Measurements from ENCODE around the gene ACAP2.

GRCh38 chr3:195258449-195259153, 184.2 kb downstream of the ACAP2 start:
- TF ChIP-seq, protein P1, sequence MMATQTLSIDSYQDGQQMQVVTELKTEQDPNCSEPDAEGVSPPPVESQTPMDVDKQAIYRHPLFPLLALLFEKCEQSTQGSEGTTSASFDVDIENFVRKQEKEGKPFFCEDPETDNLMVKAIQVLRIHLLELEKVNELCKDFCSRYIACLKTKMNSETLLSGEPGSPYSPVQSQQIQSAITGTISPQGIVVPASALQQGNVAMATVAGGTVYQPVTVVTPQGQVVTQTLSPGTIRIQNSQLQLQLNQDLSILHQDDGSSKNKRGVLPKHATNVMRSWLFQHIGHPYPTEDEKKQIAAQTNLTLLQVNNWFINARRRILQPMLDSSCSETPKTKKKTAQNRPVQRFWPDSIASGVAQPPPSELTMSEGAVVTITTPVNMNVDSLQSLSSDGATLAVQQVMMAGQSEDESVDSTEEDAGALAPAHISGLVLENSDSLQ (IDR thresholded peaks at IDR 0.05) = no peak
- TF ChIP-seq LEF1 (IDR thresholded peaks at IDR 0.05; ENCODE audit: borderline replicate concordance) (no peak), L3MBTL2 (conservative IDR thresholded peaks at IDR 0.05) (no peak), SP1 (IDR thresholded peaks at IDR 0.05) (no peak), NFRKB (IDR thresholded peaks at IDR 0.05) (no peak)

All from HEK293T (cell line).